HG03378 (cell line): ENCODE data around the gene CDCA7.
"Not testable (repeated sequence)": the region's sequence is repeated elsewhere in the genome, so short reads cannot be mapped to it uniquely, and the experiment has no call there.

Source experiments
- ATAC-seq: cut with Tn5 transposase; IDR thresholded peaks from one replicate; pipeline ENCODE4 v1.9.1; 2021; ENCODE audit warnings: mild to moderate bottlenecking, moderate library complexity; ENCODE audit not compliant: unreplicated experiment

Gene CDCA7

DNA sequence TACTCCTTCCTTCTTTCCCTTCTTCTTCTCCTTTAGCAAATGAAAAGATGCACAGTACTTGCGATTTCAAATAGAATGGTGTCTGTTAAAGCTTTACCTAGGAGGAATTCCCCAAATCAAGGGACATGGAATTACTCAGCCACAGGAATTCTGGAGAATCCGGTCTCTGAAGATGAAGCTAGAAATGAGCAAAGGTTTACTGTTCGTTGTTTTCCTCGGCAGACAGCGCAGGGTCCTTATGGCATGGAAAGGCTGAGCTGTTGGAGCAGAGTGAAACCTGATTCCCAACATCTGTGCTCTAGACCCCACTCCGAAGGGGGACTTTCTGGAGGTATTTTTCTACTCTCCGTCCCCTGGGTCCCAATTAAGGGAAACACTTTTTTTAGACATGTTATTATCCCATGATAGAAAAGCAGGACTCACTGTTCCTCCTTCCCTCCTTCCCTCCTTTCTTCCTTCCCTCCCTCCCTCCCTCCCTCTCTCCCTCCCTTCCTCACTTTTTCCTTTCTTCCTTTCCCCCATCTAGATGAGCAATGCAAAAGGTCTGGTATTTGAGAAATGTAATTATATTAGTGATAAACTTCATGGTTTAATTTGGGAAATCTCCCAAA lies 47.1 kb downstream of the CDCA7 start:
- ATAC-seq, result no peak

DNA sequence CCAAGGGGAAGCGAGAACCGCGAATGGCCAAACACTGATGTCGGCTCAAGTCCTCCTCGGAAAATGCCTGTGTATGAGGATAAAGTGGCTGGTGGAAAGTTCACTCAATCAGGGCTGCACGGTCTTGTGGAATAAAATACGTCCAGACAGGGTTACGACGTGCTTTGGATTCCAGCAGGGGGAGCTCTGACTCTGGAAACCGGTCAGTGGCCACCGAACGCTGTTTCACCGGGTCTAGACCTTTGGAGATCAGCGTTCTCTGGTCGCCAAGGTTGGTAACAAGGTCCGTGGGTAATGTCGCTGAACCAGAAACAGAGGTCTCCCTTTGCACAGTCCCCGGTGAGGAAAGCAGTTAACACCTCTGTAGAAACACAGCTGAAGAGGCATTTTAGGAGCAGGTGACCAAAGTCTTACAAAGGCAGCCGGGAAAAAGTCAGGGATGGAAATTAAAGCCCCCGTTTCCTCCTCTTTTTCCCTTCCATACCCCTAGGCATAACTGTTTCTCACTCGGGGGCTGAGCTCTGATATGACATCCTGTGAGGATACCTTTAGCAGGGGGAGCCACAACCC lies 47.8 kb downstream of the CDCA7 start:
- ATAC-seq, result no peak

DNA sequence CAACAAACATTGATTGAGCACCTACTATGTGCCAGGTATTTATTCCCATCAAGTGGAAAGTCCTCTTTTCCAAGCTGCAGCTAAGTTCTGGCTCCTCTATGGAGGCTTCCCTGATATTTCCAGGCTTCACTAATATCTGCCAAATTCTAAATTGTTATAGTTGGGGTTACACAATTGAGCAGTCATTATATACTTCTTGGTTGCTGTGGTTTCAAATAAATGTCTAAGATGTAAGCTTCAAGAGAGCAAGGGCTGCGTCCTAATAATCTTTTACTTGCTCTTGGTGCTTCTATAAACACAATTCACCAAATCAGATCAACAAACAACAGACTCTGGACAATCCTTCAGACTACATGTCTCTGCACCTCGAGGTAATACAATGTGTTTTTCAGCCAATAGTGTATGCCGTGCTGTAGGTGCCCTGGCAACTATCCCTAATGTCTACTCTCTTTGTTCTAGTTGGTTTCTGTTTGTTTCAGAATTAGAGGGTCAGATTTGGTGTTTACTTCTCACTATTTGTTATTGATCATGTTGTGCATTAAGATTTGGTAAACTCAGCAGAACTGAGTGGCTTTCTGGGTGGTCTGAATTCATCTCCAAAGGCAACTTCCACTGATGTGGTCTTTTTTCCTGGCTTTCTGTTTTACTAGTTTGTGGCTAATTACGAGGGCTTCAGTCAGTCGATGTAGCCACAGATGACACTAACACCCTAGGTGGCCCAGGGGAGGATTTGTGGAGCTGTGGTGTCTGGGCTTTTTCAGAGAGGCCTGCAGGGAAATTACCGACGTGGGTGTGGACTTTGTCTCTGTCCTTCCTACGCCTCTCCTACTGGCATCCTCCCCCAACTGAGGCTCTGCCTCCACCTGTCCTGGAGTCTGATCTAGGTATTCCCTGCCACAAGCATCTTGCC lies 50.4 kb downstream of the CDCA7 start:
- no peak for ATAC-seq

DNA sequence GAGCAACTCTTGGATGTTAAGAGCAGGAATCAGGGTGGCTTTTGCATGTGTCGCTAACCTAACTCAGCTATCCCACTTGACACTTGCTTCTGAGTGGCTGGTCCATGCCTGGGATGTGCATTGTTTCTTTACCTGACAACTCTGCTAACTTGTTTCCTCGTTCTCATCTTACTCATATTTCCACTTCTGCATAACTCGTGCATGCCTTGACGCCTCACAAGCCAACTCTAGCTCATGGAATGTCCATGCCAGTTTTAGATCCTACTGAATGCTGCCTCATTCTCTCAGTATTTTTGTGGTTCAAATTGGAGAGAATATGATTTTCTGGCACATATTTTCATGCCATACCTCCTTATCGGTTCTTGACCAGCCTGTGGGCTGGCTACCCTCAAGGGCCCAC lies 52.5 kb downstream of the CDCA7 start:
- ATAC-seq, result no peak

DNA sequence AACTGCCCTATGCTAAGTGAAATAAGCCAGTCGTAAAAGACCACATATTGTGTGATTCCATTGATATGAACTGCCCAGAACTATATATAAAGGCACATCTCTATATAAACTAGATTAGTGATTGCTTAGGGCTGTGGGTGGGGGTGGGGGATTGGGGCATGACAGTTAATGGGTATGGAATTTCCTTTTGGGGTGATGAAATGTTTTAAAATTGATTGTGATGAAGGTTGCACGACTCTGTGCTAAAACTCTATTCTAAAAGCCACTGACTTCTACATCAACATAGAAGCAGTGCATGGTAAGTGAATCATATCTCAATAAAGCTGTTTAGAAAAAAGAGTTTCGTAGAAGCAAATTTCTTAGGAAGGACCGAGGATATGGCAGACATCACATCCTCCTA lies 53.0 kb downstream of the CDCA7 start:
- ATAC-seq, result no peak

DNA sequence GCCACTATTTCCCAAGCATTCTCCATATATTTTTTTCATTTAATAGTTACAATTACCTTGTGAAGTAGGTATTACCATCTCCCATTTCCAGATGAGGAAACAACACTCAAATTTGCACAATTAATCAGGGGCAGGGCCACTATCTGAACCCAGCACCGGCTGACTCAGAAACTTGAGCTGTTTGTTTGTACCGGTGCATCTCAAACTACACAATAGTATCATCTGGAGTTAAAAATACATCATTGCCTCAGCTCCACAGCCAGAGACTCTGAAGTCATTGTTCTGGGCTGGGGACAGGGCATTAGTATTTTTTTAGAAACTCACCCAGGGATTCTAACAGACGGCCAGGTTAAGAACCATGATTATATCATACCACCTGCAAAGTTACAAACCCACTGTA lies 55.9 kb downstream of the CDCA7 start:
- ATAC-seq, result no peak

DNA sequence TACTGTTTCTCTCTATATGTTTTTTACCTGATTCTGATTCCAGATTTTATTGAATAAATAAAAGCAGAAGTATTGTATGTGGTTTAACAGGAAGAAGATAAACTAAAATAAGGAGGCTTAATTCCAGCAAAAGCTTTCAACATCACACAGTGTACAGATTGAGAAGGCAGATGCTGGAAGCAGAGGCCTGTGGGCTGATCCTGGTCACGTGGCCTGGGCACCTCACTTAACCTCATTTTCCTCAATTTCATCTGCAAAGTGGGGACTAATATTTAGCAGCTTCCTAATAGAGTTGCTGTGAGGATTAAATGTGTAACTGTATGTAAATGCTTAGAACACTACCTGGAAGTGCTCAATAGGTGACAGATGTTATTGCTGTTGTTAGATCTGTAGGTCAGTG lies 58.0 kb downstream of the CDCA7 start:
- no peak for ATAC-seq

DNA sequence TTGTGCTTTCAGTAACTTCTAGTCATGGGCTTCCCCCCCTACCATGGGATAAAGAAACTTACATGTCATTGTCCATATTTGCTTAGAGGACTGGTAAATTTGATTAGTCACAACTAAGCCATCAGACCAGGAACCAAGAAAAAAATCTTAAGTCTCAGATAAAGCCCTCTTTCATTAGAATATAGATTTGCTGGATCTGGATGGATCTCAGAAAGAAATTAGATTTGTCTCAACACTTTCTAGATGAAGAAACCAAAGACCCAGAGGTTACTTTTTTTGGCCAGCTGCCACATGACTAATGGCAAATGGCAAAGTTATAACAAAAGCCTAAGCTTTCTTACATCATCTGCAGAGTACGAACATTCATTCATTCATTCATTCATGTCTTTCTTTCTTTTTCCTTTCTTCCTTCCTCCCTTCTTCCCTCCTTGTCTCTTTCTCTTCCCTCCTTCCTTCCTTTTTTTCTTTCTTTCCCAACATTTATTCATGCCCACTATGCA lies 60.2 kb downstream of the CDCA7 start:
- ATAC-seq, result no peak

DNA sequence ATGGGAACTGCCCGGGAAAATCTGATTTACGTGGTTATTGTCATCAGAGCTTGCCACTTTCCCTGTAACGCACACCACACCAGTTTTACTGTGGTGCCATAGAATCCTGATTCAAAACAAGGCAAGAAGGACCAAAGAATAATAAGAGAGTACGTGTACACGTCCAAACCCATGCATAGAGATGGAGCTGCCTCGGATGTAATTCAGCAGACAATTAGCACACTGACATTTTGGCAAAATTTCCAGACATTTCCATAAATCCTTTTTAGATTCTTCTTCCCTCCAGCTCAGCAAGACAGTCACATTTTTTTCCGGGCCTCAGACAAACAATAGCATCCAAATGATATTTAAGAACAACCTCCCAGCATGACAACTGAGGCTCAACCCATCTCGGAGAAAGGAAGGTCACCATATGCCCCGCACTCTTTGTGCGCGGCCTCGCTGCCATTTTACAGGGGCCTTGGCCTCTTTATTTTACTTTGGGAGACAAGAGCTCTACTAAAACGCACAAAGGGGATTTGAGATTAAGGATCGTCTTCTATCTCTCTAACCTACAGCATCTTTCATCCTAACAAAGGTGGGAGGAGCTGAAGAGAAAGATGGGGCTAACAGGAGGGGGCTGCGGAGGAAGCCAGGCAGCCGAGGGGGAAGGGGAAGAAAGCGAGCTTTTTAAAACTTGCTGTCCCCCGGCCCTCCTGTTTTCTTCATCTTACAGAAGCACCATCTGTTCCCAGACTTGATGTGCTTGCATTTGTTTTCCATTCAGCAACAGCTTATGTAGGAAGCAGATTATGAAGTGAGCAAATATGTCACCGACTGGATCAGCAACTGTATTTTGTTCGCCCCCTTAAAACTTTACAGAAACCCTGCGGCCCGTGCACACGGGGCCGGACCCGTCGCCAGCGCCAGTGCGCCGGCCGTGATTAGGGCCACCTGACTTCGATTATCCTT lies 61.0 kb downstream of the CDCA7 start:
- ATAC-seq, result no peak

DNA sequence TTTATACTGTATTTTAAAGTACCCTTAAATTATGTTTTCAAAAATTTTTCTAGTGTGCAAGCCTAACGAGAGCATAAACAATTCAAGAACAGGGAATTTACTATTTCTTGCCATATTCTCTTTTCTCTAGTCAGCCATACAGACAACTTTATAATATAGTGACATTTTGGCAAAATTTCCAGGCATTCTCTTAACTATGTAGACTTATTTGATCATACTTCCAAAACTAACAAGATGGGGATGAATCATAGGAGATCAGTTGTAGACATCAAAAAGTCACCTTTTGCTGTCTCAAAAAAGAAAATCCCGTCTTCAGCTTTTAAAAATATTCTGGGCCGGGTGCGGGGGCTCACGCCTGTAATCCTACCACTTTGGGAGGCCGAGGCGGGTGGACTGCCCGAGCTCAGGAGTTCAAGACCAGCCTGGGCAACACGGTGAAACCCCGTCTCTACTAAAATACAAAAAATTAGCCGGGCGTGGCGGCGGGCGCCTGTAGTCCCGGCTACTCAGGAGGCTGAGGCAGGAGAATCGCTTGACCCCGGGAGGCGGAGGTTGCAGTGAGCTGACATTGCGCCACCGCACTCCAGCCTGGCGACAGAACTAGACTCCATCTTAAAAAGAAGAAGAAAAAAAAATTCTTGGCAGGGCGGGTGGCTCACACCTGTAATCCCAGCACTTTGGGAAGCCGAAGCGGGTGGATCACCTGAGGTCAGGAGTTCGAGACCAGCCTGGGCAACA lies 61.9 kb downstream of the CDCA7 start:
- not testable (repeated sequence) for ATAC-seq

DNA sequence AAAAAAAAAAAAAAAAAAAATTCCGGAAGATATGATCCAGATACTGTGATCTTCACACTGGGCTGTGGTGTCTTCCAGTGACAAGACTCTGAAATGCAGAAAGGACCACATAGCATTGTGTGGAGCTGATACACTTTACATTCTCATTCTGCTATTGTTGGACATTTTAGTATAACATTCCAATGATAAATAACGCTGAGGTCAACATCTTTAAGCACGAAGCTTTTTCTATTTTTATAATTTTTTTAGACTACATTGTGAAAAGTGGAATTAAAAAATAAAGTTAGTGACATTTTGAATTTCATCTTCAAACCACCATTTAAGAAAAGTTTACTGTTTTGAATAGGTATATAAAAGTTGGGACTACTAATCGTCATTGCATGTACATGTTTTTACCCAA lies 62.7 kb downstream of the CDCA7 start:
- ATAC-seq, result no peak

DNA sequence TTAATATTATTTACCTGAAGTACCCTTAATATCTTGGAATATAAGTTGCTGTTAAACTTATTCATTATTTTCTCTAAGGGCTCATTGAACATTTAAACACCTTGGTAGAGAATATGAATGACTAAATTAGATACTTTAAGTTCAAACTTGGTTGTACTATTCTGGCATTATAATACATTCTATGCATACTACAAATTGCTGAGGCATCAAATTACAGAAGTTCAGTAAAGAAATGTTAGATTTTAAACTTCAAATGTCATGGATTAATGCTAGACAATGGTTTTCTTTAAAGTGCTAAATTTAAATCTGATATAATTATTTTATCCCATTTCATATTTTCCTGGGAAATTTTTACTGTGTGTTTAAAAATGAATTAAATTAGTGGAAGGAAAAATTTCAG lies 63.1 kb downstream of the CDCA7 start:
- ATAC-seq, result no peak
